ENCODE measurements around the gene CPED1. TPM values are rescaled to one million over a fixed set of nuclear protein-coding genes. Genes with fewer than 3 reads are reported as not detected.
"Not testable (repeated sequence)": the region's sequence is repeated elsewhere in the genome, so short reads cannot be mapped to it uniquely, and the experiment has no call there.

The CPED1 gene
- total RNA-seq, 4 donors from 2014 or later, result 15.0 to 32.1 (median 21.8) TPM

- Histone ChIP-seq H3K4me3 (no peak overlapping the region), H3K27ac (peak overlapping the region in 2 of 4 donors; percentile 68 to 84), H3K27me3 (no peaks in the 10 kb centered on the region), H3K36me3 (no peaks in the 10 kb centered on the region), H3K4me1 (peaks cover 0 to 82% (median 18%) of the 10 kb centered on the region in 4 donors), H3K9me3 (no peaks in the 10 kb centered on the region)
- no peak for DNase-seq (ENCODE audit: low spot score in 2 of 2)
- WGBS, 2 donors, result 59 to 61% methylated on average over 5 of the region's 5 CpGs
- no peak for TF ChIP-seq CTCF (IDR thresholded peaks at IDR 0.05)
- TF ChIP-seq EP300 (IDR thresholded peaks at IDR 0.05), result no peak
- no peak for TF ChIP-seq POLR2A (IDR thresholded peaks at IDR 0.05)
These were observed 14.3 kb downstream of the CPED1 start for GRCh38 chr7:121002757-121003200.

GRCh38 chr7:121003986-121004685 is 15.6 kb downstream of the CPED1 start:
- Histone ChIP-seq H3K27ac (no peak overlapping the region), H3K27me3 (no peaks in the 10 kb centered on the region), H3K4me1 (peaks cover 0 to 74% (median 12%) of the 10 kb centered on the region in 4 donors), H3K36me3 (no peaks in the 10 kb centered on the region), H3K4me3 (no peak overlapping the region), H3K9me3 (no peaks in the 10 kb centered on the region)
- 63 to 68% methylated on average over 5 of the region's 5 CpGs for WGBS, 2 donors
- peak; percentile 35 to 46 for DNase-seq (ENCODE audit: low spot score in 2 of 2)
- TF ChIP-seq POLR2A (IDR thresholded peaks at IDR 0.05) (no peak), EP300 (IDR thresholded peaks at IDR 0.05) (peak in 1 of 2 donors; percentile 11)

- not testable (repeated sequence) for DNase-seq (ENCODE audit: low spot score in 2 of 2); H3K27me3 ChIP-seq; H3K36me3 ChIP-seq; H3K9me3 ChIP-seq; H3K27ac ChIP-seq; H3K4me3 ChIP-seq
- WGBS, 2 donors, result 93 to 98% methylated on average over 4 of the region's 4 CpGs
- H3K4me1 ChIP-seq, result peaks cover 0 to 66% (median 8%) of the 10 kb centered on the region in 4 donors
These were observed 16.5 kb downstream of the CPED1 start for GRCh38 chr7:121005058-121005457.

GRCh38 chr7:121005996-121006584 is 17.6 kb downstream of the CPED1 start:
- TF ChIP-seq POLR2A (IDR thresholded peaks at IDR 0.05) (no peak), CTCF (IDR thresholded peaks at IDR 0.05) (no peak), EP300 (IDR thresholded peaks at IDR 0.05) (no peak)
- peak overlapping the region in 3 of 4 donors; percentile 54 to 83 (median 77) for H3K27ac ChIP-seq
- H3K9me3 ChIP-seq, result no peaks in the 10 kb centered on the region
- H3K27me3 ChIP-seq, result no peaks in the 10 kb centered on the region
- WGBS, 2 donors, result 21 to 27% methylated on average over 4 of the region's 4 CpGs
- no peak for DNase-seq (ENCODE audit: low spot score in 2 of 2)
- peaks cover 0 to 60% (median 5%) of the 10 kb centered on the region in 4 donors for H3K4me1 ChIP-seq
- no peak overlapping the region for H3K4me3 ChIP-seq
- no peaks in the 10 kb centered on the region for H3K36me3 ChIP-seq

- WGBS, 2 donors, result 56 to 57% methylated on average over 6 of the region's 6 CpGs
- Histone ChIP-seq H3K4me3 (no peak overlapping the region), H3K36me3 (no peaks in the 10 kb centered on the region), H3K27me3 (no peaks in the 10 kb centered on the region), H3K9me3 (no peaks in the 10 kb centered on the region), H3K27ac (peak overlapping the region in 3 of 4 donors; percentile 54 to 83 (median 77)), H3K4me1 (peaks cover 0 to 59% (median 2%) of the 10 kb centered on the region in 4 donors)
- TF ChIP-seq POLR2A (IDR thresholded peaks at IDR 0.05) (no peak), EP300 (IDR thresholded peaks at IDR 0.05) (no peak), CTCF (IDR thresholded peaks at IDR 0.05) (no peak)
- no peak for DNase-seq (ENCODE audit: low spot score in 2 of 2)
These were observed 18.3 kb downstream of the CPED1 start for GRCh38 chr7:121006711-121007315.

GRCh38 chr7:121008816-121009215 is 20.3 kb downstream of the CPED1 start:
- WGBS, 2 donors, result 77 to 80% methylated on average over 2 of the region's 2 CpGs
- no peaks in the 10 kb centered on the region for H3K27me3 ChIP-seq
- H3K4me1 ChIP-seq, result peaks cover 0 to 52% (median 2%) of the 10 kb centered on the region in 4 donors
- H3K27ac ChIP-seq, result no peak overlapping the region
- no peaks in the 10 kb centered on the region for H3K9me3 ChIP-seq
- no peak overlapping the region for H3K4me3 ChIP-seq
- TF ChIP-seq EP300 (IDR thresholded peaks at IDR 0.05) (no peak), CTCF (IDR thresholded peaks at IDR 0.05) (no peak), POLR2A (IDR thresholded peaks at IDR 0.05) (no peak)
- no peak for DNase-seq (ENCODE audit: low spot score in 2 of 2)
- H3K36me3 ChIP-seq, result no peaks in the 10 kb centered on the region

Data from tibial nerve (tissue), 4 donors.